NCI-H2196 (cell line): ENCODE measurements around the gene LRRC15.

ENCODE experiments used
- DNase-seq: peaks from one replicate; lab custom pipeline; 2025; ENCODE audit not compliant: unreplicated experiment; lab: John Stamatoyannopoulos, UW

Gene LRRC15

GRCh38 chr3:194386066-194386465 lies 16.5 kb upstream of the LRRC15 start:
- DNase-seq = no peak

- DNase-seq = no peak
These were observed 15.0 kb upstream of the LRRC15 start for GRCh38 chr3:194384569-194385001.

GRCh38 chr3:194384156-194384555 lies 14.6 kb upstream of the LRRC15 start:
- no peak for DNase-seq

- no peak for DNase-seq
These were observed 13.9 kb upstream of the LRRC15 start for GRCh38 chr3:194383276-194383940.

GRCh38 chr3:194382892-194383223 lies 13.3 kb upstream of the LRRC15 start:
- DNase-seq = no peak

GRCh38 chr3:194382196-194382891 lies 12.8 kb upstream of the LRRC15 start:
- DNase-seq = no peak

GRCh38 chr3:194381460-194381875 lies 11.9 kb upstream of the LRRC15 start:
- no peak for DNase-seq

- DNase-seq = no peak
These were observed 10.8 kb upstream of the LRRC15 start for GRCh38 chr3:194380326-194380725.

- no peak for DNase-seq
These were observed 10.1 kb upstream of the LRRC15 start for GRCh38 chr3:194379651-194380050.

GRCh38 chr3:194379231-194379630 lies 9.7 kb upstream of the LRRC15 start:
- no peak for DNase-seq

- no peak for DNase-seq
These were observed 8.2 kb upstream of the LRRC15 start for GRCh38 chr3:194377708-194378107.

GRCh38 chr3:194376241-194376560 lies 6.7 kb upstream of the LRRC15 start:
- DNase-seq = no peak

GRCh38 chr3:194375473-194376240 lies 6.1 kb upstream of the LRRC15 start:
- no peak for DNase-seq

GRCh38 chr3:194374935-194375334 lies 5.4 kb upstream of the LRRC15 start:
- DNase-seq = no peak

- no peak for DNase-seq
These were observed 4.4 kb upstream of the LRRC15 start for GRCh38 chr3:194373899-194374298.

- DNase-seq = no peak
These were observed 3.5 kb upstream of the LRRC15 start for GRCh38 chr3:194373028-194373427.

- DNase-seq = no peak
These were observed 1.2 kb upstream of the LRRC15 start for GRCh38 chr3:194370753-194371152.

- no peak for DNase-seq
These were observed 625 bp downstream of the LRRC15 start for GRCh38 chr3:194368918-194369317.

- no peak for DNase-seq
These were observed 1.3 kb downstream of the LRRC15 start for GRCh38 chr3:194367992-194368841.

- DNase-seq = no peak
These were observed 3.5 kb downstream of the LRRC15 start for GRCh38 chr3:194365978-194366490.

- DNase-seq = no peak
These were observed 4.0 kb downstream of the LRRC15 start for GRCh38 chr3:194365526-194365925.
